Activated T-cell treated with anti-CD3 and anti-CD28 coated beads, Interleukin-2, amount 50 U/mL, for 72 hours (primary cell): ENCODE results near the gene HDGFL2. TPM values are rescaled to one million over a fixed set of nuclear protein-coding genes. Genes with fewer than 3 reads are reported as not detected.
A peak's percentile ranks its signal among the peaks of the same experiment; 100 is the strongest.

Experiments
- ATAC-seq, 2 donors: fragments of 150-1000 bp; cut with Tn5 transposase; replicated peaks in 1 of 2; 2 replicates each; pipeline ENCODE4 v1.10.0; 2021; ENCODE audit warnings: moderate library complexity in 2 of 2, mild to moderate bottlenecking in 1 of 2
- DNase-seq, 2 donors: peaks; one replicate each; pipeline ENCODE4 v3.0.0; 2021 to 2022; ENCODE audit warnings: mixed read lengths in 1 of 2
- H3K27ac Mint-ChIP-seq: one replicate; pipeline ENCODE4 v1.8.0; 2022; ENCODE audit warnings: mild to moderate bottlenecking, moderate library complexity, mixed read lengths
- H3K27me3 Mint-ChIP-seq: one replicate; pipeline ENCODE4 v1.8.0; 2022; ENCODE audit warnings: low read depth, mixed read lengths
- H3K36me3 Mint-ChIP-seq, 2 donors: one replicate each; pipeline ENCODE4 v1.8.0; 2022; ENCODE audit warnings: mixed read lengths in 2 of 2, mild to moderate bottlenecking in 1 of 2; ENCODE audit not compliant: insufficient read depth in 2 of 2
- H3K4me1 Mint-ChIP-seq: one replicate; pipeline ENCODE4 v1.8.0; 2022; ENCODE audit warnings: low read depth, mixed read lengths
- H3K4me3 Mint-ChIP-seq, 2 donors: one replicate each; pipeline ENCODE4 v1.8.0; 2022; ENCODE audit warnings: mild to moderate bottlenecking in 2 of 2, mixed read lengths in 2 of 2, moderate library complexity in 2 of 2
- H3K9me3 Mint-ChIP-seq, 2 donors: one replicate each; pipeline ENCODE4 v1.8.0; 2022; ENCODE audit warnings: mixed read lengths in 2 of 2
- total RNA-seq, 2 donors: library from RNA; stranded (reverse); gene quantifications; one replicate each; pipeline ENCODE4 v1.2.3, GENCODE V29; 2022

HDGFL2 gene
- total RNA-seq, 2 donors from 2014 or later: 48.5 to 58.9 TPM

DNA sequence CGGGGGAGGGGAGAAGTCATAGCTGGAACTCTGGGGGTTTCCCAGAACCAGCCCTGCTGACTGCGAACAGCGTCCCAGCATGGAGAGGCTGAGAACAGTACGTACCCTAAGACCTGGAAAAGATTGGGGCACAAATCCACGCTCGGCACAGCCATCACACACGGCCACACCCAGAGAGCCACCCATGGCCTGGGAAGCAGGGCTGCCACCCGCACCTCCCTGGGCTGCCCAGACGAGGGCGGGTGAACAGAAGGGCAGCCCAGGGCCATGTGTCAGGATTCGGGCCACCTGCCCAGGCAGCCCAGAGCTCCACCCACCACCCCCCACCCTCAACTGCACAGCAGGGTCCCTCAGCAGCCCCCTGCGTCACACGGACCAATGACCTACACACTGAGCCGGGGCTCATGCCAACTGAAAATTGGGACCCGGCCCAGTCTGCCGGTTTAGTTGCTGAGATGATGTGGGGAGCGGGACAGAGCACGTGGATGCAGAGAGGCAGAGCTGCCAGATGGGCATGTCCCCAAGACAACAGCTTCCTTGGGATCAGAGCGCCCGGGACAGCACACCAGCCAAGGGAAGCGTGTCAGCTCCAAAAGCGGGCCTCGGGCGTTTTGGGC is 23.0 kb upstream of the HDGFL2 start:
- Mint-ChIP-seq H3K36me3 (peaks cover 0 to 7% of the 10 kb centered on the region in 2 donors), H3K27me3 (no peaks in the 10 kb centered on the region), H3K4me1 (no peaks in the 10 kb centered on the region), H3K4me3 (no peak overlapping the region), H3K27ac (no peak overlapping the region), H3K9me3 (no peaks in the 10 kb centered on the region)
- ATAC-seq: no peak
- no peak for DNase-seq

DNA sequence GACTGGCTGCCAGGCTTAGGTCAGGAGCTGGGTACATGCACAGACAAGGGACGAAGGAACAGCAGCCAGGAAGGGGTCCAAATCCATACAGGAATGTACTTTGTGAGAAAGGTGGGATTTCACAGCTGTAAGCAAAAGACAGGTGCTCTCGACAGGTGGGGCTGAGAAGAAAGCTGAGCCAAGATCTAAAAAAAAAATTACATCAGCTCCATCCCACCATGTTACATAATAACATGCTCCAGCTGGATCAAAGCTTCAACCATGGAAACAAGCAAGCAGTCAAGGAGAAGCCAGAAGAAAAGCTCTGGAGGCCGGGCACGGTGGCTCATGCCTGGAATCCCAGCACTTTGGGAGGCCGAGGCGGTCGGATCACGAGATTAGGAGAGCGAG is 22.5 kb upstream of the HDGFL2 start:
- H3K4me3 Mint-ChIP-seq: no peak overlapping the region
- DNase-seq: no peak
- H3K9me3 Mint-ChIP-seq: no peaks in the 10 kb centered on the region

GRCh38 chr19:4452230-4452990 is 19.7 kb upstream of the HDGFL2 start:
- H3K9me3 Mint-ChIP-seq: no peaks in the 10 kb centered on the region
- no peak overlapping the region for H3K27ac Mint-ChIP-seq
- peaks cover 0 to 3% of the 10 kb centered on the region in 2 donors for H3K36me3 Mint-ChIP-seq
- DNase-seq: no peak
- H3K4me1 Mint-ChIP-seq: peaks cover 12% of the 10 kb centered on the region
- ATAC-seq: no peak
- H3K4me3 Mint-ChIP-seq: no peak overlapping the region
- no peaks in the 10 kb centered on the region for H3K27me3 Mint-ChIP-seq

More for the DNA sequence above, 22.5 kb upstream of the HDGFL2 start:
- Mint-ChIP-seq H3K27ac (no peak overlapping the region), H3K4me1 (no peaks in the 10 kb centered on the region), H3K27me3 (no peaks in the 10 kb centered on the region), H3K36me3 (peaks cover 0 to 3% of the 10 kb centered on the region in 2 donors)
- ATAC-seq: no peak

- no peak for ATAC-seq
- Mint-ChIP-seq H3K4me1 (peaks cover 12% of the 10 kb centered on the region), H3K4me3 (no peak overlapping the region), H3K9me3 (no peaks in the 10 kb centered on the region), H3K36me3 (peaks cover 3 to 5% of the 10 kb centered on the region in 2 donors), H3K27me3 (no peaks in the 10 kb centered on the region), H3K27ac (no peak overlapping the region)
- no peak for DNase-seq
These were observed 18.6 kb upstream of the HDGFL2 start for GRCh38 chr19:4453232-4454179.

DNA sequence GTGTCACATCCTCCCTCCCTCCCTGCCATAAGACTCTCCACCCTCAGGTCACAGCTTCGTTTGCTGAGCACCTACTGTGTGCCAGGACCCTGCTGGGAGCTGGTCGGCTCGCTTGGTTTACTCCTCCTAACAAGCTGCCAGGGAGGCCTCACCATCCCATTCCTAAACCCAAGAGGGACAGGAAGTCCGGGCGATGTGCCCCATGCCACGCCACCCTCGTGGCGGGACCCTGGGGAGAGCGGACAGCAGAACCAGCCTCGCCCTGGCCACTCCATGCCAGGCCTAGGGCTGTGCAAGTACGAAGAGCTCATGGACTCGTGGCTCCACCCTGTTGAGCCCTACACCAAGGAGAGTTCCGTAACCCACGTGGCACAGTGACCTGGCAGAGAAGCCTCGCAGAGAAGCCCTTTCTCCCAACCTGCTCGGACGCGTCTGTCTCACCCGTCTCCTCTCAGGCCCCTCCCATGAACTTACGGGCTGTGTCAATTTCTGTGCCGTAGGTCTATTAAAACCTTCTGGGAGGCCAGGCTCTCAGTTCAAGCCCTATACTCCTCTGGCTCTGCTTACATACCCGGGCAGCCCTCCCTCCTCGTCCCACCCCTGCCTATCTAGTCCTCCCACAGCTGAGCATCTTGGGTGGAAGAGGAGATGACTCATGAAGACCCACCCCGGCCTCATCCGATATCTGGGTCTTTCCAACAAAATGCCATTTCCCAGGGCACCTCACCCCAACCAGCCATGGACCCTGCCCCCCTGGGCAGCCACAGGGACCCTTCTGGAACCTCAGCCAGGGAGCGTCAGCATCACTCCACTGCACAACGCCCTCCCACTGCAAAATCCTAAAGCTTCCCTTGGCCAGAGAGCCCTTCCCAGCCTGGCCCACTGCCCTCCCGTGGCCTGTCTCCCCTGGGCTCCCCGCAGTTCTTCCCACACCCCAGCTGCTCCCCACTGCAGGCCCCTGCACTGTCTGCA is 17.1 kb upstream of the HDGFL2 start:
- Mint-ChIP-seq H3K4me1 (peaks cover 12% of the 10 kb centered on the region), H3K27me3 (no peaks in the 10 kb centered on the region), H3K27ac (no peak overlapping the region), H3K4me3 (no peak overlapping the region), H3K9me3 (no peaks in the 10 kb centered on the region), H3K36me3 (peaks cover 1 to 3% of the 10 kb centered on the region in 2 donors)
- DNase-seq (no peak), ATAC-seq (no peak)

DNA sequence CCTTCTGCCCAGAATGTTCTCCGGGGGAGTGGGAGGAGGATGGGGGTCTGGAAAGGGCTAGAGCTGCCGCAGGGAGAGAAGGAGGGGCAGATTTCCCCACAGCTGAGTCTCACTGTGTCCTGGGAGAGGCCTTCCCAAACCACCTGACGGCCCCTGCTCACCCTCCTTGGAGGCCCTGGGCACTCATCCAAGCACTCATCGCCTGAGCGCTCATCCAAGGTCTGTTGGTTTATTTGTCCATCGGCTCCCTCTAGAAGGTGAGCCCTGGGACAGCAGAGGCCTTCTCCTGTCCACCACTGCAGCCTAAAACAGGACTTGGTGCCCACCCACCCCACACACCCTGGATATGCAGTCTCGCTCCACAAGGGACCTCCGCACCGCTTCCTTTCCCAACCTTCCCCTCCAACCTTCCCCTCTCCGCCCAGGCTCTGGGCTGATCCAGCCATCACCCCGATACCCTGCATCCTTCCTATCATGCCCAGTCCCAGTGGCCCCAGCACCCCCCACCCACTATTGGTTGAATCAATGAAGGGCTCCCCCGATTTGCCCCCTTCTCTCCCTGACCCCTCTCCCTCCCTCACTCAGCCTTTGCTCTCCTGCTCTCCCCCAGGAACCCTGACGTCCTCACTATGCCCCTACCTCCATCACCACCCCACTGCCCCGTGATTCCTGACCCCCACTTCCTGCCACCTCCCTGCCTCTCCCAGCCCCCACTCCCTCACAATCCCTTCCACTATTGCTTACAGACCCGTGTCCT is 16.2 kb upstream of the HDGFL2 start:
- peak overlapping the region; percentile 81 for H3K27ac Mint-ChIP-seq
- ATAC-seq (no peak), DNase-seq (no peak)
- H3K9me3 Mint-ChIP-seq: no peaks in the 10 kb centered on the region
- no peaks in the 10 kb centered on the region for H3K27me3 Mint-ChIP-seq
- H3K4me1 Mint-ChIP-seq: peaks cover 12% of the 10 kb centered on the region
- peaks cover 1 to 3% of the 10 kb centered on the region in 2 donors for H3K36me3 Mint-ChIP-seq
- peak overlapping the region; percentile 95 to 97 for H3K4me3 Mint-ChIP-seq

DNA sequence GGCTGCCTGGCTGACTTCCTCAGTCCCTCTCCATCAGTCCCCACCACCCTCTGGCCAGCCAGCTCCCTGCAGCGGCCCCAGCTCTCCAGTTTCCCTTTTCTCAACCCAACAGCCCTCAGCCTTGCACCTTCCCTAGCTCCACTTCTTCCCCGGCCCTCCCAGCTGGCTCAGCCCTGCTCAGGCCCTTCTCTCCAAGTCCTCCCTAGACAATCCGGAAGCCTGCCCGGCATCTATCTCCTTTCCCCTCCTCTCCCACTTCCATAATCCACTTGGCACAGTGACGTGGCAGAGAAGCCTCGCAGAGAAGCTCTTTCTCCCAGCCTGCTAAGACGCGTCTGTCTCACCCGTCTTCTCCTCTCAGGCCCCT is 15.6 kb upstream of the HDGFL2 start:
- Mint-ChIP-seq H3K9me3 (no peaks in the 10 kb centered on the region), H3K27me3 (no peaks in the 10 kb centered on the region), H3K36me3 (peaks cover 1 to 3% of the 10 kb centered on the region in 2 donors), H3K4me1 (peaks cover 12% of the 10 kb centered on the region), H3K27ac (peak overlapping the region; percentile 81), H3K4me3 (peak overlapping the region; percentile 95 to 97)
- no peak for ATAC-seq
- DNase-seq: no peak

DNA sequence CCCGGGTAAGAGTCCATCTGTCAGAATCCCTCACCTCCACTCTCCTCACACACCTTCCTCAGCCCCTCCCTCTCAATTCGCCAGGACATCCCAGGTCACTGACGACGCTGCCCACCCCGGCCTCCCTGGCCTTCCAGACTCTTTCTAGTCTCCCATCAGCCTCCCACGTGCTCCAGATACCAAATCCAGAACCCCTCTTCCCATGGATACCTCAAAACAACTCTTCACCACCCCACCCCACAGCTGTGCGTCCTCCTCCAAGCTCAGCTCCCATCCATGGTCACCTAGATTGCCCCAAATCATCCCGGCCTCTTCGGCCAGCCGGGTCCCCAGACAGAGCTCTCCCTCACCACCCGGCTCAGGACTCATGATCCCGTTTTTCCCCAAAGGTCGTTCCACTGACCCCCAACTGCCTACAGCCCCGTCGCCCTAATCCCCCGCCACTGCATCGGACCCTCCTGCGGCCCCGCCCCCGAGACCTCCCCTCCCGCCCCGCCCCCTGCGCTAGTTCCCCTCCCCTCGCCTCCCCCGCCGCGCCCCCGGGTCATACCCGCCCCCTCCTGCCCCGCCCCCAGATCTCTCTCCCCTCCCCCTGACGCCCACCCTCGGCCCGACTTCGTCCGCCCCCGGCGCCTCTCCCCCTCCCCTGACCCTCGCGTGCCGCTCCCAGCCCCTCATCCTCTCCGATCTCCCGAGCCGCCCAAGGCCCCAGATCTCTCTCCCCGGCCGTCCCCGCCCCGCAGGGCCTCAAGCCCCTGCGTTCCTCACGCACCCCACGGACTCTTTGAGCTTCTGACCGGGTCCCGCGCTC is 15.0 kb upstream of the HDGFL2 start:
- ATAC-seq (peak; percentile 33 to 34), DNase-seq (peak; percentile 41 to 50)
- Mint-ChIP-seq H3K4me3 (peak overlapping the region; percentile 95 to 97), H3K4me1 (peaks cover 12% of the 10 kb centered on the region), H3K9me3 (no peaks in the 10 kb centered on the region), H3K27ac (peak overlapping the region; percentile 81), H3K36me3 (peaks cover 1 to 3% of the 10 kb centered on the region in 2 donors), H3K27me3 (no peaks in the 10 kb centered on the region)

DNA sequence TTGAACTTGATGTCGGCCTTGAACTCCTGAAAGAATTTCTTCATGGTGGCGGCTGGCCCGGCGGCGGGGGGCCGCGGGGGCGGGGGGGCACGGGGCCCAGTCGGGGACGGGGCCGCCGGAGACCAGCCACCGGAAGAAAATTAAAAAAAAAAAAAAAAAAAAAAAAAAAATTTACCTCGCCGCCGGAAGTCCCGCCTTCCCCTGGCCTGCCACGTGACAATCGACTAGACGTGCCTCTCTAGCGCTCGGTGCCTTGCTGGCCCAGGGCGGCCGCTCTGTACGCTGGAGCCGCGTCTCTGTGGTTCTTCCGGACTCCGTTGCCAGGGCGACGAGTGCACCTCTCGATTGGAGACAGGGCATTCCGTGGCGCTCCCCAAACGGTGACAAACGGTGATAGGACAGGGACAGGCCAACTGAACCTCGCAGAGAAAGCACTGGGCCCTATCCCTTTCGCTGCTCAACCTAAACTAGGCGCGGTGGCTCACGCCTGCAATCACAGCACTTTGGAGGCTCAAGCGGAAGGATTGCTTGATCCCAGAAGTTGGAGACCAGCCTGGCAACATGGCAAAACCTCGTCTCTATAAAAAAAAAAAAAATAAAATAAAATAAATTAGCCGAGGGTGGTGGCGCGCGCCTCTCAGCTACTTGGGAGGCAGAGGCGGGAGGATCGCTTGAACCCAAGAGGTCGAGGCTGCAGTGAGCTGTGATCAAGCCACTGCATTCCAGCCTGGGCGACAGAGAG is 14.3 kb upstream of the HDGFL2 start, which contains the start of gene UBXN6:
TSS of gene UBXN6 (minus strand) at position 141 of the 742 bp plus-strand sequence. CDS start at position 44, 97 bp downstream.
- peak; percentile 95 to 99 for ATAC-seq

GRCh38 chr19:4464815-4465581 is 7.1 kb upstream of the HDGFL2 start:
- no peaks in the 10 kb centered on the region for H3K4me1 Mint-ChIP-seq
- H3K9me3 Mint-ChIP-seq: no peaks in the 10 kb centered on the region
- no peak overlapping the region for H3K4me3 Mint-ChIP-seq
- H3K27me3 Mint-ChIP-seq: no peaks in the 10 kb centered on the region
- H3K36me3 Mint-ChIP-seq: no peaks in the 10 kb centered on the region
- H3K27ac Mint-ChIP-seq: no peak overlapping the region
- no peak for DNase-seq
- no peak for ATAC-seq

More for the DNA sequence above, 14.3 kb upstream of the HDGFL2 start, which contains the start of gene UBXN6:
- Mint-ChIP-seq H3K27ac (peak within 1 kb of the TSS; percentile 89), H3K4me1 (peaks cover 12% of the 10 kb centered on the region), H3K27me3 (no peaks in the 10 kb centered on the region), H3K4me3 (peak within 1 kb of the TSS; percentile 95 to 97), H3K9me3 (no peaks in the 10 kb centered on the region), H3K36me3 (peaks cover 1 to 3% of the 10 kb centered on the region in 2 donors)
- peak; percentile 96 to 98 for DNase-seq
